Hypothalamus (tissue), 51 donors: ENCODE results near the gene OR10G2.

Source experiments
- DNase-seq, 51 donors: peaks; one replicate each; lab custom pipeline; 2025; lab: John Stamatoyannopoulos, UW

Gene OR10G2

DNA sequence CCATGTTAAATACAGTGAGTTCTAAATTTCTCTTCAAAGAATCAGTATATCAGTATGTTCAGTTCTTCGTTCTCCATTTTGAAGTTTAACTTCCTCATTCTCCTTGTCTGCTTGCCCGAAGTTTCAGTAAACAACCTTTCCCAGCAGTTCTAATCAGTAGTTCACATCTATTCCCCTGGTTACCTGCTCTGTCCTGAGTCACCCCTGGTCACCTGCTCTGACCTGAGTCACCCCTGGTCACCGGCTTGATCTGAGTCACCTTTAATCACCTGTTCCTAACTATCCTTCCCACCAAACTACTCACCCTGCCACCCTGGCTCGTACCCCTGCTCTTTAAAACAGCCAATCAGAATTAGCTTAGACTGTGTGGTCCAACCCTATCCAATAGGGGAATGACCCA lies 45.4 kb downstream of the OR10G2 start:
- DNase-seq = no peak
